ENCODE measurements around the gene RCBTB2.
"Not testable (repeated sequence)": the region's sequence is repeated elsewhere in the genome, so short reads cannot be mapped to it uniquely, and the experiment has no call there.

RCBTB2 gene

GRCh38 chr13:48492470-48493065 lies 40.3 kb downstream of the RCBTB2 start:
- no peak for DNase-seq

DNA sequence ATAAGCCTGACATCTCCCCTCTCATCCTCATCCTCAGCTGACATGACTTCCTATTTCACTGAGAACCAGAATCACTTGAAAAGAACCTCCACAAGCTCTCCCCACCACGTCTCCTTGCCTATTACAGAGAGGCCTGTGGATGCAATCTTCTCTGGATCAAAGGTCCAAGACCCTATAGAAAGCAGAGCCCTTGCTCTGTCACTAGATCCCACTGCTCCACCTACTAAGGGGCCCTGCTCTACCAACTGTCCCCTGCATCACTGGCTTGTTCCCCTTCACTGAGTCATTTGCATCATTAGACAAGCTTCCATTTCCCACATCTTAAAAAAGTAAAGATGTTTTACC lies 40.8 kb downstream of the RCBTB2 start:
- DNase-seq = no peak

GRCh38 chr13:48491423-48492095 lies 41.3 kb downstream of the RCBTB2 start:
- DNase-seq = no peak

DNA sequence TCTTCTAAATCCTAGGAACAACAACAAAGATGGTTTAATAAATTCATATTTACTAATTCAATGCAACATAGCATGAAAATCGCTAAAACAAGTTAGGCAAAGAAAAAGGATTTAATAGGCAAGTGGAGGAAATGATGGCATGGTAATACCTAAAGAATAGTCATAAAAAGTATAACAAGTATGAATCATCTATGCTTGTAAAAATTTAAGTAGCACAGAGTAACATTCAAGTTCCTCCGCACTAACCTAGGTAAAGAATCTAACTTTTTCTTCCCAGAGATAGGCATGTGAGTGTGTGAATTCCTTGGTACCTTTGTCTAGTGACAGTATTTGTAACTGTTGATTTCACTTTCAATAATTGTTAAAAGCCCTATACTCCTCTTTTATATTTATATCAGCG lies 42.6 kb downstream of the RCBTB2 start:
- DNase-seq = no peak

- DNase-seq = no peak
These were observed 43.2 kb downstream of the RCBTB2 start for GRCh38 chr13:48489666-48490065.

DNA sequence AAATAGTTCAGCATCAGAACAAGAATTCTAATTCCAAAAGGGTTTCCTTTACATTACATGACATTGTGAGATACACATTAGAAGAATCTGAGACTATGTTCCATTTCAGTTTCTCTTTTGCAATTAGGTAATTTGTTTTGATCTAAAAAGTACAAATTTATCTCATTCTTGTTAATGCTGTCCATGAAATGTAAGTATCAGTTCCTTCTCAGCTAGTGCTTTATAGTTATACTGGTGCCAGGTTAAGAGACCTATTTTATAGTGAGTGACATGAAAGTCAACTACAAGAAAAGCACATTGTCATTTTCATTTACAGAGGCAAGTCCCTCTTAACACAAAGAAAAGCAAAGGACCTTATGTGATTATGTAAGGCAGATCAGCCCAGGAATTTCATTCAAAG lies 43.9 kb downstream of the RCBTB2 start:
- DNase-seq = no peak

- DNase-seq = no peak
These were observed 44.9 kb downstream of the RCBTB2 start for GRCh38 chr13:48487968-48488367.

DNA sequence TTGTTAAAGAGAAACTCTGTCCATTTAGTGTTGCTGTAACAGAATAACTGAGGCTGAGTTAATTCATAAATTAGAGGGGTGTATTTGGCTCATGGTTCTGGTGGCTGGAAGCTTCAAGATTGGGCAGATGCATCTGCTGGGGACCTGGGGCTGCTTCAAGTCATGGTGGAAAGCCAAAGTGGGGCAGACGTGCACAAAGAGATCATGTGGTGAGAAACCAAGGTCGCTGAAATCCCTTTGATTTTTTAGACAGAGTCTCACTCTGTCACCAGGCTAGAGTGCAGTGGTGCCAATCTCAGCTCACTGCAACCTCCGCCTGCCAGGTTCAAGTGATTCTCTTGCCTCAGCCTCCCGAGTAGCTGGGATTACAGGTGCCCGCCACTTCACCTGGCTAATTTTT lies 46.0 kb downstream of the RCBTB2 start:
- DNase-seq = no peak

DNA sequence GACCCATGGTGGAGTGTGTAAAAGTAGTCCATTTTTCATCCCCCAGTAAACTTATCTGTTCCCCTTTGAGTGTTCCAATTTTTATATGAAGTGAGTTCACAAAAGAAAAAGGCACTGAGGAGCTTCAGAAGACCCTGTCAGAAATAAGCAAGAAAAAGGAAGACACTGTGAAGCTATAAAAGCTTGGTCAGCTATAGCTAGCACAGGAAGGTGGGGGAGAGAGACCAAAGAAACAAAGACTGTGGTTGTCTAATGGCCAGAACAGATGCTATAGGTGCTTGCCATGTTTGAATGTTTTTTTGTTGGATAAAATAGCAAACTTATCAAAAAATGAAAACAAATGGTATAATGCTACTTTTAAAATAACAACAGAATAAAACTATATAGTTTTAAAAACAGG lies 46.5 kb downstream of the RCBTB2 start:
- no peak for DNase-seq

DNA sequence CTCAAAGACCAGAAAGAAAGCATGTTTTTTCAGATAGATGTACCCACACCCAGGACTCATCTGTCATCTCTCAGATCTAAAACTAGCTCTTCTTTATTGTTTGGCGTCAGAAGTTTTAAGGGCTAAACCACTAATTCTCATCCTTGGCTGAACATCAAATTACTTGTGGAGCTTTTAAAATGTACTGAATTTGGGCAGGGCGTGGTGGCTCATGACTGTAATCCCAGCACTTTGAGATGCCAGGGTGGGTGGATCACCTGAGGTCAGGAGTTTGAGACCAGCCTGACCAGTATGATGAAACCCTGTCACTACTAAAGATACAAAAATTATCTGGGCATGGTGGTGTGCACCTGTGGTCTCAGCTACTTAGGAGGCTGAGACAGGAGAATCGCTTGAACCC lies 47.4 kb downstream of the RCBTB2 start:
- DNase-seq = no peak

GRCh38 chr13:48483575-48483974 lies 49.3 kb downstream of the RCBTB2 start:
- DNase-seq = no peak

- DNase-seq = no peak
These were observed 54.5 kb downstream of the RCBTB2 start for GRCh38 chr13:48478391-48478790.

GRCh38 chr13:48477191-48477855 lies 55.6 kb downstream of the RCBTB2 start:
- no peak for DNase-seq

DNA sequence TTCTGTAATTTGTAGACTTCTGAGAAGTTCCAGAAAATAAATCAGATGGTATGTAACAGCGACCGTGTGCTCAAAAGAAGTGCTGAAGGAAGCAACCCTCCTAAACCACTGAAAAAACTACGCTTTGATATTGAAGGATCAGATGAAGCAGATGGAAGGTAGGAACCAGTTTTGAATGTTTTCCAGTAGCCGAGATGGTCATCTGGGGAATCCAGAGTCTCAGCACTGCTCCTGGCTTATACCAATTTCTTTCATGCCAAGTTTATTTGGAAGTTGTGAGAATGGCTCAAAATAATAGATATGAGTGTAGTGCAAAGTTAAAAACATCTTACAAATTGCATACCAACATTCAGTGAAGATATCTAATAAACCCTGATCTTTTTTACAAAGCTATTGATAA lies 56.2 kb downstream of the RCBTB2 start:
- DNase-seq = no peak

DNA sequence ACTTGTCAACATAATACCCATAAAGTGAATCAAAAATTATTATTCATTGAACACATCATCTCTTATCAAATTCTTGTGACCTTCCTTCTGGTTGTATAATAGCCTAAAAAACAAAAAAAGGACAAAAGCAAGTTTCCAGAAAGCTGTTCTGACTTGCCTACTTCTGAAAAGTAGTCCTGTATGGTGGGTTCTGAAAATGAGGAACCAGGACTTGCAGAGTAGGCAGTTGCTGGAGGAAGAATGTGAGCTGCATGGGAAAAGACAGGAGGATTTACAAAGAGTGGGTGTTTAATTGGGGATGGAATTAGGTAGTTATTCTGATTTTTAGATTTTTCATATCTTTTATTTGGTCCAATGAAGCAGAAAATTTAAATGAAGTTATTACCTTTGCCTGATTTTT lies 56.7 kb downstream of the RCBTB2 start:
- DNase-seq = no peak

- DNase-seq = no peak
These were observed 57.6 kb downstream of the RCBTB2 start for GRCh38 chr13:48475230-48475629.

GRCh38 chr13:48457578-48458242 lies 75.2 kb downstream of the RCBTB2 start:
- no peak for DNase-seq

GRCh38 chr13:48456546-48456945 lies 76.3 kb downstream of the RCBTB2 start:
- DNase-seq = no peak

DNA sequence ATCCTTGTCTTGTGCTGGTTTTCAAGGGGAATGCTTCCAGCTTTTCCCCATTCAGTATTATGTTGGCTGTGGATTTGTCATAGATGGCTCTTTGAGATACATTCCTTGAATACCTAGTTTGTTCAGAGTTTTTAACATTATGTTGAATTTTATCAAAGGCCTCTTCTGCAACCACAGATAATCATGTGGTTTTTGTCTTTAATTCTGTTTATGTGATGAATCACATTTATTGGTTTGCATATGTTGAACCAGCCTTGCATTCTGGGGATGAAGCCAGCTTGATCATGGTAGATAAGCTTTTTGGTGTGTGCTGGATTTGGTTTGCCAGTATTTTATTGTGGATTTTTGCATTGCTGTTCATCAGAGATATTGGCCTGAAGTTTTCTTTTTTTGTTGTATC lies 81.7 kb downstream of the RCBTB2 start:
- not testable (repeated sequence) for DNase-seq

DNA sequence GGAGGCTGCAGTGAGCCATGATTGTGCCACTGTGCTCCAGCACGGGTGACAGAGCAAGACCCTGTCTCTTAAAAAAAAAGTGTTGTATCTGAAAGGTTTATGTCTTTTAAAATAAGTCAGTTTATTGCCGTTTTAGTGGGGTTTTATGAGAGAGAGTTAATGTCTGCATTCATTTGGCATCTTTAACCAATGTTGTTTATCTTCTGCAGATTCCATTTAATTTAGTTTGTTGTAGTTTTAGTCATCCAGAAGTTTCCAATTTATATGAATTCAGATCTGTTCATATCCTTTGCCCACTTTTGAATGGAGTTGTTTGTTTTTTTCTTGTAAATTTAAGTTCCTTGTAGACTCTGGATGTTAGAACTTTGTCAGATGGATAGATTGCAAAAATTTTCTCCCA lies 83.2 kb downstream of the RCBTB2 start:
- no peak for DNase-seq

GRCh38 chr13:48448959-48449614 lies 83.8 kb downstream of the RCBTB2 start:
- no peak for DNase-seq

- no peak for DNase-seq
These were observed 84.5 kb downstream of the RCBTB2 start for GRCh38 chr13:48448285-48448958.

DNA sequence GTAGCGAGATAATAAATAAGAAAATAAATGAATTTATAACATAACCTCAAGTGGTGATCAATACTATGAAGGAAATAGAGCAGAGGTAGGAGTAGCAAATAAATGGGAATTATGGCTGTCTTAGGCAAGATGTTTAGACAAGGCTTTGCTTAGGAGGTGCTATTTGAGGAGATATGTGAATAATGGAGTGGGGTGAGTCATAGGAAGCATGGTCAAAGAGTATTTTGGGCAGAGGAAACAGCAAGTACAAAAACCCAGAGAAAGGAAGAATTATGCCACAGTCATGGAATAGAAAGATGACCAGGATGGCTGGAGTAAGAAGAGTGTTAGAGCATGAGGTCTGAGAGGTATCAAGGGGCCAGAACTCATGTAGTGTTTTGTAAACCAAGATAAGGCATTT lies 86.4 kb downstream of the RCBTB2 start:
- DNase-seq = no peak
